LNCAP (cell line): Measurements from ENCODE around the gene LAMB2.

Experiments
- TF ChIP-seq, protein P1 (sequence below): fragments of 450-650 bp; IDR thresholded peaks from 2 replicates; pipeline ENCODE4 v1.5.1; 2017; ENCODE audit warnings: mild to moderate bottlenecking

LAMB2 gene

DNA sequence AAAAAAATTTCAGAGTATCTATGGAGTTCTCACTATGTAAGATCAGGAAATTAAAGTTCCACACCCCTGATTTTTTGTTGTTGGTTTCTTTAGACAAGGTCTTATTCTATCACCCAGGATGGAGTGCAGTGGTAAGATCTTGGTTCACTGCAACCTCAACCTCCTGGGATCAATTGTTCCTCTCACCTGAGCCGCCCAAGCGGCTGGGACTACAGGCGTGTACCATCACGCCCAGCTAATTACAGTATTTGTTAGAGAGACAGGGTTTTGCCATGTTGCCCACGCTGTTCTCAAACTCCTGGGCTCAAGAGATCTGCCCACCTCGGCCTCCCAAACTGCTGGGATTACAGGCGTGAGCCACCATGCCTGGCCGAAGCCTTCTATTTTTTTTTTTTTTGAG is 51.4 kb downstream of the LAMB2 start:
- TF ChIP-seq, protein P1, sequence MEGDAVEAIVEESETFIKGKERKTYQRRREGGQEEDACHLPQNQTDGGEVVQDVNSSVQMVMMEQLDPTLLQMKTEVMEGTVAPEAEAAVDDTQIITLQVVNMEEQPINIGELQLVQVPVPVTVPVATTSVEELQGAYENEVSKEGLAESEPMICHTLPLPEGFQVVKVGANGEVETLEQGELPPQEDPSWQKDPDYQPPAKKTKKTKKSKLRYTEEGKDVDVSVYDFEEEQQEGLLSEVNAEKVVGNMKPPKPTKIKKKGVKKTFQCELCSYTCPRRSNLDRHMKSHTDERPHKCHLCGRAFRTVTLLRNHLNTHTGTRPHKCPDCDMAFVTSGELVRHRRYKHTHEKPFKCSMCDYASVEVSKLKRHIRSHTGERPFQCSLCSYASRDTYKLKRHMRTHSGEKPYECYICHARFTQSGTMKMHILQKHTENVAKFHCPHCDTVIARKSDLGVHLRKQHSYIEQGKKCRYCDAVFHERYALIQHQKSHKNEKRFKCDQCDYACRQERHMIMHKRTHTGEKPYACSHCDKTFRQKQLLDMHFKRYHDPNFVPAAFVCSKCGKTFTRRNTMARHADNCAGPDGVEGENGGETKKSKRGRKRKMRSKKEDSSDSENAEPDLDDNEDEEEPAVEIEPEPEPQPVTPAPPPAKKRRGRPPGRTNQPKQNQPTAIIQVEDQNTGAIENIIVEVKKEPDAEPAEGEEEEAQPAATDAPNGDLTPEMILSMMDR, result no peak

DNA sequence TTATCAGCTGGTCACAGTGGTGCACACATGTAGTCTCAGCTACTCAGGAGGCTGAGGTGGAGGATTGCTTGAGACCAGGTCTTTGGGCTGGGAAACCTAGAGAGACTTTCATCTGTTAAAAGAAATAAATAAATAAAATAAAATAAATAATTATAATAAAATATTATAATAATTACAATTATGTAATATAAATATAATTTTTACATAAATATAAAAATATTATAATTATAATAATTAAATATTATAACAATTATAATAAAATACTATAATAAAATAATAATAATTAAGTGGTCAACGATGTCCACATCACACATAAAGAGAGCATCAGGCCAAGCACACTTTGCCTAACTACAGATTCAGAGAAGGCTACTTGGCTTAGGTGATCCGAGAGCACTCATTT is 53.6 kb downstream of the LAMB2 start:
- TF ChIP-seq, protein P1, result no peak

DNA sequence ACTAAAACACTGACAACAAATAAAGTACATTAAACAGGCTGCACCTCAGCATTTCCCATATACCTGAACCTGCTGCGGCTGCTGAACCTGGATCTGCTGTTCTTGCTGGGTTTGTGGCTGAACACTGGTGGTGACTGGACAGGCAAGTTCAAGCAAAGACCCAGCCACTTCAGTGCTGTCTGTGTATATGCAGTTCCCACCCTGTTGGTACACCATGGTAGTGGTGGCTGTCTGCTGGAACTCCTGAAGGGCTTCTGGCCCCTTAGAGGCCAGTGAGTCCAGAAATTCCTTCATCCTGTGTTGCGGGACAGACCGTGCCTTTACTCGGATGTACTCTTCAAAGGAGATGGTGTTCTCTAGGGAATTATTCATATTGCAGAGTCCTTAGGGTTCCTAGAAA is 56.2 kb downstream of the LAMB2 start:
- TF ChIP-seq, protein P1, result no peak

DNA sequence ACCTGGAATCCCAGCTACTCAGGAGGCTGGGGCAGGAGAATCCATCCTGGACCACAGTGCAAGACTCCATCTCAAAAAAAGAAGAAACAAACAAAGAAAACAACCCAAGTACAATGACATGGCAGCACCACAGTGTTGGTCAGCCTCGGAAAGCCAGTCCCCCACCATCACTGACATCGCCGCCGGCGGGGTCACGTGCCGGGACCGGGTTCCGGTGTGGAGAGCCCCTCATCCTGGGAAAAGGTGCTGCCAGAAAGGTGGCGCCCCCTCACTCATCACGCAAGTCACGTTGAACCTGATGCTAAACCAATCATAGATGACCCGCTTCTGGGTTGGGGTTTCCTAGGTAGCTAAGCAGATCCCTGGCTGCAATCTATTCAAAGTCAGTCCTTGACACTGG is 56.7 kb downstream of the LAMB2 start:
- TF ChIP-seq, protein P1, result no peak
